GM18873 (cell line): Measurements from ENCODE around the gene A4GNT.
"Not testable (repeated sequence)": the region's sequence is repeated elsewhere in the genome, so short reads cannot be mapped to it uniquely, and the experiment has no call there.

Experiments
- ATAC-seq: cut with Tn5 transposase; IDR thresholded peaks from one replicate; pipeline ENCODE4 v1.9.1; 2021; ENCODE audit warnings: mild to moderate bottlenecking, moderate library complexity, moderate number of reproducible peaks; ENCODE audit not compliant: unreplicated experiment, low FRiP score

A4GNT gene

GRCh38 chr3:138132239-138132638 is at the start of gene A4GNT:
Gene A4GNT (minus strand): TSS chr3:138132390. CDS start chr3:138131256, 1,134 bp downstream.
- no peak for ATAC-seq

- ATAC-seq: no peak
These were observed 48.3 kb upstream of the A4GNT start for GRCh38 chr3:138180375-138181029.

GRCh38 chr3:138174421-138175131 is 42.4 kb upstream of the A4GNT start, which contains the start of gene DBR1:
Gene DBR1 (minus strand): TSS chr3:138174921. CDS start chr3:138174795, 126 bp downstream.
- ATAC-seq: peak; percentile 74

GRCh38 chr3:138173769-138174420 is 41.7 kb upstream of the A4GNT start:
- no peak for ATAC-seq

GRCh38 chr3:138172625-138173024 is 40.4 kb upstream of the A4GNT start:
- no peak for ATAC-seq

GRCh38 chr3:138165061-138165460 is 32.9 kb upstream of the A4GNT start:
- no peak for ATAC-seq

GRCh38 chr3:138157743-138158142 is 25.6 kb upstream of the A4GNT start:
- ATAC-seq: no peak

- ATAC-seq: no peak
These were observed 22.3 kb upstream of the A4GNT start for GRCh38 chr3:138154534-138154933.

GRCh38 chr3:138148503-138148902 is 16.3 kb upstream of the A4GNT start:
- ATAC-seq: no peak

- not testable (repeated sequence) for ATAC-seq
These were observed 10.0 kb upstream of the A4GNT start for GRCh38 chr3:138142181-138142580.

GRCh38 chr3:138140940-138141339 is 8.8 kb upstream of the A4GNT start:
- no peak for ATAC-seq

- no peak for ATAC-seq
These were observed 7.5 kb upstream of the A4GNT start for GRCh38 chr3:138139691-138140090.

GRCh38 chr3:138137861-138138260 is 5.7 kb upstream of the A4GNT start:
- no peak for ATAC-seq

GRCh38 chr3:138136201-138136600 is 4.0 kb upstream of the A4GNT start:
- no peak for ATAC-seq

GRCh38 chr3:138135833-138136194 is 3.6 kb upstream of the A4GNT start:
- ATAC-seq: no peak

GRCh38 chr3:138135146-138135832 is 3.1 kb upstream of the A4GNT start:
- no peak for ATAC-seq

GRCh38 chr3:138127636-138128365 is 4.4 kb downstream of the A4GNT start:
- ATAC-seq: no peak

GRCh38 chr3:138125548-138126221 is 6.5 kb downstream of the A4GNT start:
- ATAC-seq: no peak

GRCh38 chr3:138124706-138125355 is 7.4 kb downstream of the A4GNT start:
- no peak for ATAC-seq
